ENCODE measurements around the gene SPAST. TPM values are rescaled to one million over a fixed set of nuclear protein-coding genes. Genes with fewer than 3 reads are reported as not detected.
A peak's percentile ranks its signal among the peaks of the same experiment; 100 is the strongest.

Gene SPAST
- total and polyA plus RNA-seq, 9 of the 15 experiments (the other 6 are each of a cell fraction or from before 2014, with no cell fraction given), result 7.4 to 37.0 (median 19.0) TPM

DNA sequence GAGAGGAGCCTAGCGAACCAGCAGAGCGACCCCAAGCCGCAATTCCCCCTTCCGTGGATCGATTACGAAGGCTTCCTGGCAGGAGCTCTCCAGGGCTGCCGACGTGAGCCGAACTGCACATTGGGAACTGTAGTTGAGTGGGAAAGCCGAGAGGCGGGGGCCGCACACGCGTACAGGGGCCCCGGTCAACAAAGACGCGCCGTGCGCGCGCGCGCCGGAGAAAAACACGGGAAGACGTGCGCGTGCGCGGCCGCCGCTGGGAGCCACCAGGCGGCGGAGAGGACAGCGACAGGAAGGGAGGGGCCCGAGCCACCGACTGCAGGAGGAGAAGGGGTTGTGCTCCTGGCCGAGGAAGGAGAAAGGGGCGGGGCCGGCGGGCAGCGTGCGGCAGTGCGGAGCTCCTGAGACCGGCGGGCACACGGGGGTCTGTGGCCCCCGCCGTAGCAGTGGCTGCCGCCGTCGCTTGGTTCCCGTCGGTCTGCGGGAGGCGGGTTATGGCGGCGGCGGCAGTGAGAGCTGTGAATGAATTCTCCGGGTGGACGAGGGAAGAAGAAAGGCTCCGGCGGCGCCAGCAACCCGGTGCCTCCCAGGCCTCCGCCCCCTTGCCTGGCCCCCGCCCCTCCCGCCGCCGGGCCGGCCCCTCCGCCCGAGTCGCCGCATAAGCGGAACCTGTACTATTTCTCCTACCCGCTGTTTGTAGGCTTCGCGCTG is at the start of gene SPAST (continued):
- TF ChIP-seq, protein P1, sequence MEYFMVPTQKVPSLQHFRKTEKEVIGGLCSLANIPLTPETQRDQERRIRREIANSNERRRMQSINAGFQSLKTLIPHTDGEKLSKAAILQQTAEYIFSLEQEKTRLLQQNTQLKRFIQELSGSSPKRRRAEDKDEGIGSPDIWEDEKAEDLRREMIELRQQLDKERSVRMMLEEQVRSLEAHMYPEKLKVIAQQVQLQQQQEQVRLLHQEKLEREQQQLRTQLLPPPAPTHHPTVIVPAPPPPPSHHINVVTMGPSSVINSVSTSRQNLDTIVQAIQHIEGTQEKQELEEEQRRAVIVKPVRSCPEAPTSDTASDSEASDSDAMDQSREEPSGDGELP (CRISPR knock-in tag; IDR thresholded peaks at IDR 0.05; ENCODE audit: borderline replicate concordance), result peak; percentile 89
- TF ChIP-seq CEBPB (tag; IDR thresholded peaks at IDR 0.05) (no peak), TOE1 (IDR thresholded peaks at IDR 0.05; ENCODE audit: borderline replicate concordance) (peak; percentile 76; the same call in 1 of the 2 replicates), TOE1 (CRISPR knock-in tag; IDR thresholded peaks at IDR 0.05; ENCODE audit: borderline replicate concordance, low read depth) (no peak), HDAC2 (IDR thresholded peaks at IDR 0.05) (peak; percentile 2; the same call in 1 of the 2 replicates), TBP (optimal IDR thresholded peaks at IDR 0.05; ENCODE audit: low read depth, low read length) (peak; percentile 55), POLR2G (IDR thresholded peaks at IDR 0.05; ENCODE audit: low read depth, low read length) (peak; percentile 86), NKRF (IDR thresholded peaks at IDR 0.05; ENCODE audit: borderline replicate concordance) (peak; percentile 75; the same call in 1 of the 2 replicates), ZBTB2 (IDR thresholded peaks at IDR 0.05) (peak; percentile 99), ZNF3 (CRISPR knock-in tag; IDR thresholded peaks at IDR 0.05) (no peak), DMBX1 (CRISPR knock-in tag; IDR thresholded peaks at IDR 0.05; ENCODE audit: borderline replicate concordance) (no peak), SP1 (CRISPR knock-in tag; IDR thresholded peaks at IDR 0.05) (peak; percentile 95), ZFP30 (CRISPR knock-in tag; IDR thresholded peaks at IDR 0.05; ENCODE audit: borderline replicate concordance) (no peak), SNIP1 (IDR thresholded peaks at IDR 0.05; ENCODE audit: low read depth) (no peak), MYC (IDR thresholded peaks at IDR 0.05; ENCODE audit: low read depth, low read length) (peak; percentile 84), MYC (CRISPR knock-in tag; IDR thresholded peaks at IDR 0.05; ENCODE audit: borderline replicate concordance, low read depth) (no peak; the same call in 1 of the 2 replicates), ZBTB33 (CRISPR knock-in tag; IDR thresholded peaks at IDR 0.05) (no peak; the same call in 1 of the 2 replicates), SPI1 (IDR thresholded peaks at IDR 0.05; ENCODE audit: borderline replicate concordance, low read depth, low read length) (no peak; the same call in 1 of the 2 replicates), HDAC1 (IDR thresholded peaks at IDR 0.05) (peak in 1 of 2 experiments; percentile 92; a peak in 2 of 4 replicates), EP400 (IDR thresholded peaks at IDR 0.05) (peak; percentile 72), MCM3 (IDR thresholded peaks at IDR 0.05) (no peak), RBM15 (IDR thresholded peaks at IDR 0.05; ENCODE audit: insufficient read depth, low read length) (no peak)

Measured in K562 (cell line).